GM21619 (cell line): ENCODE data around the gene MARCHF3.
"Not testable (repeated sequence)": the region's sequence is repeated elsewhere in the genome, so short reads cannot be mapped to it uniquely, and the experiment has no call there.

Source experiments
- ATAC-seq: cut with Tn5 transposase; IDR thresholded peaks from one replicate; pipeline ENCODE4 v1.9.1; 2021; ENCODE audit not compliant: unreplicated experiment

The MARCHF3 gene

GRCh38 chr5:127030259-127031146 lies at the start of gene MARCHF3:
MARCHF3 (minus strand) TSS chr5:127030558; CDS start chr5:126918171, 112,387 bp downstream.
- peak; percentile 92 for ATAC-seq

- no peak for ATAC-seq
Observed at GRCh38 chr5:127079994-127080491, 49.7 kb upstream of the MARCHF3 start.

GRCh38 chr5:127077366-127077765 lies 47.0 kb upstream of the MARCHF3 start:
- ATAC-seq: no peak

- no peak for ATAC-seq
Observed at GRCh38 chr5:127076315-127077129, 46.2 kb upstream of the MARCHF3 start.

GRCh38 chr5:127074466-127074865 lies 44.1 kb upstream of the MARCHF3 start:
- no peak for ATAC-seq

- ATAC-seq: peak; percentile 99
Observed at GRCh38 chr5:127072861-127073846, 42.8 kb upstream of the MARCHF3 start, which contains the start of gene C5orf63. C5orf63 (minus strand) TSS chr5:127073502; CDS start chr5:127058995, 14,507 bp downstream.

GRCh38 chr5:127070243-127070642 lies 39.9 kb upstream of the MARCHF3 start:
- ATAC-seq: no peak

GRCh38 chr5:127068493-127069214 lies 38.3 kb upstream of the MARCHF3 start:
- no peak for ATAC-seq

GRCh38 chr5:127066721-127067120 lies 36.4 kb upstream of the MARCHF3 start:
- no peak for ATAC-seq

- ATAC-seq: no peak
Observed at GRCh38 chr5:127064253-127064840, 34.0 kb upstream of the MARCHF3 start.

GRCh38 chr5:127063257-127063913 lies 33.0 kb upstream of the MARCHF3 start:
- no peak for ATAC-seq

GRCh38 chr5:127061956-127062355 lies 31.6 kb upstream of the MARCHF3 start:
- no peak for ATAC-seq

GRCh38 chr5:127061537-127061936 lies 31.2 kb upstream of the MARCHF3 start:
- no peak for ATAC-seq

- ATAC-seq: no peak
Observed at GRCh38 chr5:127060470-127060985, 30.2 kb upstream of the MARCHF3 start.

- ATAC-seq: no peak
Observed at GRCh38 chr5:127056896-127057295, 26.5 kb upstream of the MARCHF3 start.

GRCh38 chr5:127055880-127056653 lies 25.7 kb upstream of the MARCHF3 start:
- no peak for ATAC-seq

GRCh38 chr5:127053551-127053950 lies 23.2 kb upstream of the MARCHF3 start:
- not testable (repeated sequence) for ATAC-seq

- ATAC-seq: no peak
Observed at GRCh38 chr5:127053049-127053448, 22.7 kb upstream of the MARCHF3 start.
